GM20431 (cell line): ENCODE measurements around the gene RIMS1.

ENCODE experiments used
- in situ Hi-C: fragments of 300-500 bp; cut with MseI, MboI; formaldehyde crosslinking; loops from one replicate; pipeline ENCODE4 v1.15.0; 2020; ENCODE audit warnings: low sequenced_read_pairs; ENCODE audit not compliant: unreplicated experiment

RIMS1 gene

GRCh38 chr6:72080260-72080941 is 194.1 kb downstream of the RIMS1 start:
- in situ Hi-C loops = loop anchor here (10.0 kb wide), 1 partner anchor 536 kb away; no protein-coding TSS in a partner anchor

GRCh38 chr6:72081871-72082270 is 195.5 kb downstream of the RIMS1 start:
- in situ Hi-C loops = loop anchor here (10.0 kb wide), 1 partner anchor 537 kb away; no protein-coding TSS in a partner anchor

- in situ Hi-C loops = loop anchor here (10.0 kb wide), 1 partner anchor 539 kb away; no protein-coding TSS in a partner anchor
Measured at GRCh38 chr6:72083976-72084375, 197.6 kb downstream of the RIMS1 start.

- in situ Hi-C loops = loop anchor here (10.0 kb wide), 1 partner anchor 540 kb away; no protein-coding TSS in a partner anchor
Measured at GRCh38 chr6:72084992-72085569, 198.7 kb downstream of the RIMS1 start.

- in situ Hi-C loops = no loop called here
Measured at GRCh38 chr6:72094506-72094905, 208.2 kb downstream of the RIMS1 start.

- in situ Hi-C loops = no loop called here
Measured at GRCh38 chr6:72102561-72102960, 216.2 kb downstream of the RIMS1 start.

- in situ Hi-C loops = no loop called here
Measured at GRCh38 chr6:72111611-72112010, 225.3 kb downstream of the RIMS1 start.

- in situ Hi-C loops = no loop called here
Measured at GRCh38 chr6:72130327-72130726, 244.0 kb downstream of the RIMS1 start.

GRCh38 chr6:72132427-72132826 is 246.1 kb downstream of the RIMS1 start:
- in situ Hi-C loops = no loop called here

- in situ Hi-C loops = no loop called here
Measured at GRCh38 chr6:72132851-72133250, 246.5 kb downstream of the RIMS1 start.

GRCh38 chr6:72133324-72133723 is 247.0 kb downstream of the RIMS1 start:
- in situ Hi-C loops = no loop called here

- in situ Hi-C loops = no loop called here
Measured at GRCh38 chr6:72140795-72141194, 254.4 kb downstream of the RIMS1 start.

GRCh38 chr6:72149715-72150114 is 263.4 kb downstream of the RIMS1 start:
- in situ Hi-C loops = no loop called here

GRCh38 chr6:72151742-72152141 is 265.4 kb downstream of the RIMS1 start:
- in situ Hi-C loops = no loop called here

GRCh38 chr6:72175916-72176315 is 289.6 kb downstream of the RIMS1 start:
- in situ Hi-C loops = no loop called here

GRCh38 chr6:72182337-72183246 is 296.2 kb downstream of the RIMS1 start:
- in situ Hi-C loops = no loop called here

- in situ Hi-C loops = no loop called here
Measured at GRCh38 chr6:72203983-72204382, 317.6 kb downstream of the RIMS1 start.

- in situ Hi-C loops = no loop called here
Measured at GRCh38 chr6:72205500-72205899, 319.1 kb downstream of the RIMS1 start.

- in situ Hi-C loops = no loop called here
Measured at GRCh38 chr6:72206606-72207005, 320.3 kb downstream of the RIMS1 start.

- in situ Hi-C loops = no loop called here
Measured at GRCh38 chr6:72212686-72213085, 326.3 kb downstream of the RIMS1 start.

- in situ Hi-C loops = no loop called here
Measured at GRCh38 chr6:72213654-72214053, 327.3 kb downstream of the RIMS1 start.
